ENCODE results near the gene FGD4.
A peak's percentile ranks its signal among the peaks of the same experiment; 100 is the strongest.

The FGD4 gene

DNA sequence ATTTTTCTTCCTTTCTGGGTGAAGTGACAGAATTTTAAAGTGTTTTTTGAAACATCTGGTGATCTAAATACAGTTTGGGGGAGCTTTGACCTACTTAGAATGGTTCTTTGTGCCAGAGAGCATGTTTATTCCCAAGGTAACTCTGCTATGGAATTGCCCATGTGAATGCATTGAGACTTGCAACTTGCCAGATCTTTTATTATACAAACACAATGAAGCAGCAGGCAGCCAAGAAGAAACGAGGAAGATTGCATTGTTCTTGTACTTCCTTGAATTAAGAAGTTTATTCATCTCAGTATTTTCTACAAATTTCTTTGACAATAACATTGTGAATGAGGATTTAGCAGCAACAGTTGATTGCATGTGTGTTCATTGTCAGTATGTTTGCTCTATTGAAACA lies 55.5 kb downstream of the FGD4 start:
- Histone ChIP-seq H3K36me3 (ENCODE audit: insufficient read depth, low read length) (no peaks in the 10 kb centered on the region), H3K9me3 (ENCODE audit: low read depth, low read length) (no peaks in the 10 kb centered on the region), H3K4me3 (no peak overlapping the region), H3K27ac (no peak overlapping the region), H3K9ac (ENCODE audit: insufficient read length) (no peak overlapping the region)
- TF ChIP-seq POLR2AphosphoS5 (IDR thresholded peaks at IDR 0.05; ENCODE audit: borderline replicate concordance, low read depth, low read length): no peak
- TF ChIP-seq EZH2 (IDR thresholded peaks at IDR 0.05): no peak
- TF ChIP-seq FOXP2 (optimal IDR thresholded peaks at IDR 0.05; ENCODE audit: control extremely low read depth, extremely low read length, insufficient read depth): no peak
- no peak for DNase-seq (ENCODE audit: low read depth, low spot score)

DNA sequence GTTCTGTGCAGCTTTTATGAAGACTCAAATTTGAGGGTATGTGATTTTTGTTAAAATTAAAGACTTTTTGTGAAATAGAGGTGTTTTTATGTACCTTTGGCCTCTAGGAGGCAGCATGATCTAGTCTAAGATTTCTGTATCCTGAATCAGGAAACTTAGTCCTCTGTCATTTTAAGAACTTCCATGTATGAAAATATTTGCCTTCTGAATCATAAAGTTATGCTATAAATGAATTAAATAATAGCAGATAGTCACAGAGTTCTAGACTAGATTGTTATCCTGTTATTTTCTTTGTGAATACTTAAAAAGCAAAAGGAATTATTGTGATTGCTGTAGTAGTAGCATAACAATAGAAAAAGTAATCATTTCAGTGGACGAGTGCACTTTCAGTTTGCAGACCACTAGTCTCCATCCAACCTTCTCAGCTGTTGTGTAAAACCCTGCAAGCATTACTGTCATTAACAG lies 56.3 kb downstream of the FGD4 start:
- Histone ChIP-seq H3K36me3 (ENCODE audit: insufficient read depth, low read length) (no peaks in the 10 kb centered on the region), H3K9me3 (ENCODE audit: low read depth, low read length) (no peaks in the 10 kb centered on the region), H3K4me3 (peak overlapping the region; percentile 50), H3K9ac (ENCODE audit: insufficient read length) (no peak overlapping the region), H3K27ac (no peak overlapping the region)
- DNase-seq (ENCODE audit: low read depth, low spot score): peak; percentile 57
- no peak for TF ChIP-seq EZH2 (IDR thresholded peaks at IDR 0.05)
- TF ChIP-seq POLR2AphosphoS5 (IDR thresholded peaks at IDR 0.05; ENCODE audit: borderline replicate concordance, low read depth, low read length): no peak
- TF ChIP-seq FOXP2 (optimal IDR thresholded peaks at IDR 0.05; ENCODE audit: control extremely low read depth, extremely low read length, insufficient read depth): no peak

DNA sequence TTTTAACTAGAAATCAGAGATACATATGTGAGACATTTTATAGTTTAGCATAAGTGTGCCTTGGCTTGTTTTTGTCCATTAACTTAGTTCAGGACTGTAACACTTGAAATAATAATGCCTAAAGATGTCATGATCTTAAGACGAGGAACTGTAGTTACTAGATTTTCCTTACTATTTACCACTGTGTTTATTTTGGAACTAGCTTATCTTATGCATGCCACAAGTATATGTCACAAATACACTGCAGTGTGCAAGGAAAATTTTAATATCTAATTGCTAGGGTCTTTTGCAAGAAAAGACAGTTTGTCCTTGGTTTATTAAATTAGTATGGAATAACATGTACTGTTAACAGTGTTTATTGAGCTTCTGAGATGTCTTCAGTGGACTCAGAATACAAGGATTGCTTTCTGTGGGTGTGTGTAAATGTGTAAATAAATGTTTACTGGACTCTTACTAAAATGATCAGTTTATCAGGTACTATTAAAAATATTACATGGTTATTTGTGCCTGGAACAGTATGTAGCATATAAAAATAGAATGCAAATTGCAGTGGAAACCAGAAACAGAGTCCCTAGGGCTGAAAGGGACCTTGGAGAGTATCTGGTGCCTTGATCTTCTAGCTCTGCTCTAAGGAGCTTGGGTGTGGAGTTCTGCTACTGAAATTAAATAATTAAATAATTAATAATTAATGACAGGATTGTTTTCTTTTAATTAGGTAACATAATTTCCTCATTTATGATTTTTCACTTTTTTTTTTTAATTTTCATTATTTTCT lies 58.1 kb downstream of the FGD4 start:
- Histone ChIP-seq H3K27ac (no peak overlapping the region), H3K4me3 (no peak overlapping the region), H3K9me3 (ENCODE audit: low read depth, low read length) (no peaks in the 10 kb centered on the region), H3K9ac (ENCODE audit: insufficient read length) (no peak overlapping the region), H3K36me3 (ENCODE audit: insufficient read depth, low read length) (no peaks in the 10 kb centered on the region)
- no peak for TF ChIP-seq EZH2 (IDR thresholded peaks at IDR 0.05)
- TF ChIP-seq FOXP2 (optimal IDR thresholded peaks at IDR 0.05; ENCODE audit: control extremely low read depth, extremely low read length, insufficient read depth): no peak
- TF ChIP-seq POLR2AphosphoS5 (IDR thresholded peaks at IDR 0.05; ENCODE audit: borderline replicate concordance, low read depth, low read length): no peak
- no peak for DNase-seq (ENCODE audit: low read depth, low spot score)

DNA sequence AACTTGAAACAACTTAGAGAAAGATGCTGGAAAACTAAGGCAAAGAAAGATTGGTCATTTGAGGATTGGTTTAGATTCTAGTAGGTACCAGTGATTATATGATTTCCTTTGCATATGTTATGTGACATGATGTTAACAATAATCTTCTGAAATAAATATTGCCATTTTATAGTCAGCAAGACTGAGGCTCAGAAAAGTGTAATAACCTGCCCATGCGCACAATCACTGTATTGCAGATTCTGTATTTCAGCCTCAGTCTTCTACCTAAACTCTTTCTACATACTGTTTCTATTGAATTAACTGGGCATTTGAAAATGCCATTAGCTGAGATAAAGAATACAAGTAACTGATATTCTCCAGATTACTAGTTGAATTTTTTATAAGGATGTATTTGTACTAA lies 61.3 kb downstream of the FGD4 start:
- no peak for DNase-seq (ENCODE audit: low read depth, low spot score)
- Histone ChIP-seq H3K27ac (no peak overlapping the region), H3K36me3 (ENCODE audit: insufficient read depth, low read length) (no peaks in the 10 kb centered on the region), H3K4me3 (no peak overlapping the region), H3K9ac (ENCODE audit: insufficient read length) (no peak overlapping the region), H3K9me3 (ENCODE audit: low read depth, low read length) (no peaks in the 10 kb centered on the region)
- TF ChIP-seq FOXP2 (optimal IDR thresholded peaks at IDR 0.05; ENCODE audit: control extremely low read depth, extremely low read length, insufficient read depth) (no peak), EZH2 (IDR thresholded peaks at IDR 0.05) (no peak), POLR2AphosphoS5 (IDR thresholded peaks at IDR 0.05; ENCODE audit: borderline replicate concordance, low read depth, low read length) (no peak)

DNA sequence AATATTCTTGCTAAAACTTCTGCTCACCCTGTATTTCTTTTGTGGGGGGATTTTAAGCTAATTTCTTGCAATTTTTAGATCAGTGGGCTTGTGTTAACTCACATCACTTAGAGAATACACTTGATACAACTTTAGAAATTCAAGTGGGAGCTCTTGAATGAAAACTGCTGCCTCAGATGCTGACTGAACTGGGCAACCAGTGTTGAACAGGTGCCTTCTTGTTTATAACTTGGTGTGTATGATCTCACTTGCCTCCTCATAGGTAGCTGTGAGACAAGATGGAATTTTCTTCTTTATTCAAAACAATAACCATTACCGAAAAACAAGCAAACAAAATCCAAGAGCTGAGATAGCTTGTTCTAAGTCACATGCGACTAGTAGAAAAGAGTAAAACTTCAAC lies 63.5 kb downstream of the FGD4 start:
- TF ChIP-seq EZH2 (IDR thresholded peaks at IDR 0.05) (no peak), POLR2AphosphoS5 (IDR thresholded peaks at IDR 0.05; ENCODE audit: borderline replicate concordance, low read depth, low read length) (no peak), FOXP2 (optimal IDR thresholded peaks at IDR 0.05; ENCODE audit: control extremely low read depth, extremely low read length, insufficient read depth) (no peak)
- Histone ChIP-seq H3K4me3 (no peak overlapping the region), H3K27ac (no peak overlapping the region), H3K9ac (ENCODE audit: insufficient read length) (no peak overlapping the region), H3K36me3 (ENCODE audit: insufficient read depth, low read length) (no peaks in the 10 kb centered on the region), H3K9me3 (ENCODE audit: low read depth, low read length) (no peaks in the 10 kb centered on the region)
- no peak for DNase-seq (ENCODE audit: low read depth, low spot score)

DNA sequence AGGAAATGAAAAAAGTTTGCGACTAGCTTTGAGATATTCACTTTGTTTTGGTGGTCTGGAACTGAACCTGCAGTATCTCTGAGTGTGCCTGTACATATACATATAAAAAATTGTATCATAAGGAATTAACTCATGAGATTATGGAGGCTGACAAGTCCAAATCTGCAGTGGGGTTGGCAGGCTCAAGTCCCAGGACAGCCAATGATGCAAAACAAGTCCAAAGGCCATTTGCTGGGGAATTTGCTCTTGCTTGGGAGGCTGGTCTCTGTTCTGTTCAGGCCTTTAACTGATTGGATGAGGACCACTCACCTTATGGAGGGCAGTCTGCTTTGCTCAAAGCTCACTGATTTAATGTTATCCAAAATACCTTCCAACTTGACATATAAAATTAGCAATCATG lies 66.8 kb downstream of the FGD4 start:
- TF ChIP-seq FOXP2 (optimal IDR thresholded peaks at IDR 0.05; ENCODE audit: control extremely low read depth, extremely low read length, insufficient read depth) (no peak), POLR2AphosphoS5 (IDR thresholded peaks at IDR 0.05; ENCODE audit: borderline replicate concordance, low read depth, low read length) (no peak), EZH2 (IDR thresholded peaks at IDR 0.05) (no peak)
- no peak overlapping the region for H3K27ac ChIP-seq
- no peaks in the 10 kb centered on the region for H3K9me3 ChIP-seq (ENCODE audit: low read depth, low read length)
- H3K4me3 ChIP-seq: no peak overlapping the region
- no peak overlapping the region for H3K9ac ChIP-seq (ENCODE audit: insufficient read length)
- DNase-seq (ENCODE audit: low read depth, low spot score): no peak
- no peaks in the 10 kb centered on the region for H3K36me3 ChIP-seq (ENCODE audit: insufficient read depth, low read length)

DNA sequence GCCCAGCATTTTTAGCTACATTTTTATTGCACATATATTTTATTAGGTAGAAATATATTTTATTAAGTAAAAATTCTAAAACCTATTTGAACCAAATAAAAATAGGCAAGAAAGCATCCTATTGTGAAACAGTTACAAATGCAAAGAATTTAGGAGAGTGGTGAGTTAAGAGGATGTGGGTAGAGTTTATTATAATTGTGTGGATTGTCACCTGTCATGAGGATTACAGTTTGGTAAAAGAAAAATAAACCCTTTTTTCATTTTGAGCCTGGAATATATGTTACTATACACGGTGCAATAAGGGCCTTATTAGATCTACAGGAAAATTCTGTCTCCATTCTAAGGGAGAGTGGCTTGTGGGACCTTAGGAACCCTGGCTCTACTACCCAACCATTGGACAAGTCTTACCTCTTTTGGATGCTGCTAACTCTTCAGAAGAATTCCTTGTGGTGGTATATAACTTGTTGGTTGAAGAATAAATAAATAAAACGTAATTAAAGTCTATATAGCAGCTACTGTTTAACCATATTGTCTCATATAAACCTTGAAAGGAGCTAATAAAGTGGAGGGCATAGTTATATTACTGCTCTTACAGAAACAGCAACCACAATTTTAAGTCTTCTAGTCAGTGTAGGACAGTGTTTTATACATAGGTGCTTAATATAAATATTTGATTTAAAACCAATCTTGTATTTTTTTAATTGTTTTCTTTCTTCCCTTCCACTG lies 67.8 kb downstream of the FGD4 start:
- TF ChIP-seq FOXP2 (optimal IDR thresholded peaks at IDR 0.05; ENCODE audit: control extremely low read depth, extremely low read length, insufficient read depth) (no peak), EZH2 (IDR thresholded peaks at IDR 0.05) (no peak), POLR2AphosphoS5 (IDR thresholded peaks at IDR 0.05; ENCODE audit: borderline replicate concordance, low read depth, low read length) (no peak)
- Histone ChIP-seq H3K4me3 (no peak overlapping the region), H3K27ac (no peak overlapping the region), H3K9me3 (ENCODE audit: low read depth, low read length) (no peaks in the 10 kb centered on the region), H3K36me3 (ENCODE audit: insufficient read depth, low read length) (no peaks in the 10 kb centered on the region), H3K9ac (ENCODE audit: insufficient read length) (no peak overlapping the region)
- DNase-seq (ENCODE audit: low read depth, low spot score): no peak

DNA sequence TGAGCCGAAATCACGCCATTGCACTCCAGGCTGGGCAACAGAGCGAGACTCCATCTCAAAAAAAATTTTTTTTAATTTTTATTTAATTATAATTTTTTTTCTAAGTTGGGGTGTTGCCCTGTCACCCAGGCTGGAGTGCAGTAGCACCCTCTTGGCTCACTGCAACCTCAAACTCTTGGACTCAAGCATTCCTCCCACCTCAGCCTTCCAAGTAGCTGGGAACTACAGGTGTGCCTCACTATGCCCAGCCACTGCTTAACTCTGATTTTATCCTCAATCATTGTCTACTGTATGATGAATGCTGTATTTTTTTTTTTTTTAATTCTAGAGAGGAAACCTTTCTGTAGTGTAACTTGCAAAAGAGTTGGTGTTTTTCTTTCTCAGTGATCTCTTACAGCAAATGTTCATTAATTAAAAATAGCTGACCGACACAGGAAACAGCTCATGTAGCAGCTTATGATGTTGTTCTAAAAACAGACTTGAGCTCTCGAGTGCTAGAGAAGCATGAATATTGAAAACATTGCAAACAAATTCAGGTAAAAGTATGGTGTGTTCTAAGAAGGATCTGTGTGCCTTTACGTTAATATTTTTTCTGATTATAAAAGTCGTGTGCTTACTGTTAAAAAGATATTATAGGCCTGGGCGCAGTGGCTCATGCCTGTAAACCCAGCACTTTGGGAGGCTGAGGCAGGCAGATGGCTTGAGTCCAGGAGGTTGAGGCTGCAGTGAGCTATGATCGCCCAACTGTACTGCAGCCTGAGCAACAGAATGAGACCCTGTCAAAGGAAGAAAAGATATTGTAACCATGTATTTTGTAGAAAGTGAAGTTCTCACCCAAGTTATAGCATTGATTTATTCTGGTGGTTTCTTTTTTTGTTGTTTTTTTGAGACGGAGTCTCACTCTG lies 68.9 kb downstream of the FGD4 start:
- Histone ChIP-seq H3K9ac (ENCODE audit: insufficient read length) (no peak overlapping the region), H3K4me3 (no peak overlapping the region), H3K9me3 (ENCODE audit: low read depth, low read length) (no peaks in the 10 kb centered on the region), H3K36me3 (ENCODE audit: insufficient read depth, low read length) (no peaks in the 10 kb centered on the region), H3K27ac (no peak overlapping the region)
- no peak for DNase-seq (ENCODE audit: low read depth, low spot score)
- TF ChIP-seq EZH2 (IDR thresholded peaks at IDR 0.05) (no peak), FOXP2 (optimal IDR thresholded peaks at IDR 0.05; ENCODE audit: control extremely low read depth, extremely low read length, insufficient read depth) (no peak), POLR2AphosphoS5 (IDR thresholded peaks at IDR 0.05; ENCODE audit: borderline replicate concordance, low read depth, low read length) (no peak)
